GM19438 (cell line): ENCODE data around the gene TMEM42.

Source experiments
- ATAC-seq: cut with Tn5 transposase; IDR thresholded peaks from one replicate; pipeline ENCODE4 v1.9.1; 2021; ENCODE audit warnings: low read depth; ENCODE audit not compliant: unreplicated experiment

The TMEM42 gene

GRCh38 chr3:44870375-44871061 is 8.8 kb downstream of the TMEM42 start:
- no peak for ATAC-seq

GRCh38 chr3:44874308-44874707 is 12.6 kb downstream of the TMEM42 start, which contains the start of gene TGM4:
TSS of gene TGM4 (plus strand) at chr3:44874608. CDS start at chr3:44874679, 71 bp downstream.
- ATAC-seq = no peak

GRCh38 chr3:44875596-44875995 is 13.9 kb downstream of the TMEM42 start:
- ATAC-seq = no peak

- ATAC-seq = no peak
These were observed 15.6 kb downstream of the TMEM42 start for GRCh38 chr3:44877333-44877732.

DNA sequence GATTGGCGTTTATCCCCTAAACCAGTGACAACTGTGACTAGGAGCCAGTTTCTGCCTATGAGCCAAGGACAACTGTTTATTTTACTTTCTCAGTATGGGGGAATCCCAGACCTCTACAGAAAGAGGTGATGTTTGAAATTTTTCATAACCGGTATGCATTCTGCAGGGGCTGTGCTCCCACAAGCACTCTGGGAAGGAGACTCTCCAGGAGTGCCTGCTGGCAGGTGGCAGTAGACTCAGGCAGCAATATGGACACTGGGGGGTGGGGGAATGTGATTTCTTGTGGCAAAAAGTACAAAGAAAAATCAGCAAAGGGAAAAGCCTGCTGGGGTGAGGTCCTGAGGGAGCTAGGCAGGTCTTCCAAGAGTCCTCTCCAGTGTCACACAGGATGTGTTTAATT is 18.6 kb downstream of the TMEM42 start:
- ATAC-seq = no peak

GRCh38 chr3:44883213-44883955 is 21.7 kb downstream of the TMEM42 start:
- no peak for ATAC-seq

- no peak for ATAC-seq
These were observed 22.3 kb downstream of the TMEM42 start for GRCh38 chr3:44883999-44884431.

GRCh38 chr3:44885618-44886017 is 23.9 kb downstream of the TMEM42 start:
- ATAC-seq = no peak

- ATAC-seq = no peak
These were observed 24.8 kb downstream of the TMEM42 start for GRCh38 chr3:44886561-44886960.

DNA sequence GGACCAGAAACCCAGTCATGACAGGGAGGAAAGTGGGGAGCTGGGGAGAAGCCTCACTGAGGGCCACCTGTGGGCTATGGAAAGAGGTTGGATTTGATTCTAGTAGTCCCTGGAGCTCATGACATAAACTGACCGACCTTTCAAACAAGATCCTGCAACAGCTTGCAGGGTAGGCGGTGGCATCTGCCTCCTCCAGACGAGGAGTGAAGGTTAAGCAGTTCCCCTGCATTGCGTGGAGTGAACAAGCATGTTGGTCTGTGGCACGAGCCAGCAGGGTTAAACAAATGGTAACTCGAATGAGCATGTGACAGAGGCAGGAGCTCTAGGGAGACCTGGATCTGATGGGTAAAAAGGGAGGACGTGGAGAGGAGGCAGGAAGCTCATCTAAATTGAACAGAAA is 25.4 kb downstream of the TMEM42 start:
- no peak for ATAC-seq

DNA sequence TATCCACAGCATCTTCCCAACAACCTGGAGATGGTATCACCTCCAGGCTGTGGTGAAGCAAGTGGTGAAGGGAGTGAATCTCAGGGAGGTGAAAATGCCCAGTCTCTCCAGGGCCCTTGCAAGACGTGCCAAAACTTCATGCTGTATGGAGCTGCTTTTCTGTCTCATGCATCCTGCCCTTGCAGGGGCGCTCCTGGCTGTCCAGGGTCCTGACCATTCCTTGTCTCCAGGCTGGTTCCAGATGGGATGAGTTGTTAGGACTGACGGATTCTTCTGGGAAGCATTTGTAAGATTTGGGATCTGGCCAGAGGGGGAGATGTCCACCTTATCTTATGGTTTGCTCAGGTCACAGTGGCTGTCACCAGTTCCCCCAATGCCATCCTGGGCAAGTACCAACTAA is 28.5 kb downstream of the TMEM42 start:
- no peak for ATAC-seq

GRCh38 chr3:44890852-44891251 is 29.1 kb downstream of the TMEM42 start:
- no peak for ATAC-seq

- ATAC-seq = no peak
These were observed 31.0 kb downstream of the TMEM42 start for GRCh38 chr3:44892689-44893088.

- no peak for ATAC-seq
These were observed 31.4 kb downstream of the TMEM42 start for GRCh38 chr3:44893097-44893496.

GRCh38 chr3:44894485-44894884 is 32.8 kb downstream of the TMEM42 start:
- no peak for ATAC-seq

DNA sequence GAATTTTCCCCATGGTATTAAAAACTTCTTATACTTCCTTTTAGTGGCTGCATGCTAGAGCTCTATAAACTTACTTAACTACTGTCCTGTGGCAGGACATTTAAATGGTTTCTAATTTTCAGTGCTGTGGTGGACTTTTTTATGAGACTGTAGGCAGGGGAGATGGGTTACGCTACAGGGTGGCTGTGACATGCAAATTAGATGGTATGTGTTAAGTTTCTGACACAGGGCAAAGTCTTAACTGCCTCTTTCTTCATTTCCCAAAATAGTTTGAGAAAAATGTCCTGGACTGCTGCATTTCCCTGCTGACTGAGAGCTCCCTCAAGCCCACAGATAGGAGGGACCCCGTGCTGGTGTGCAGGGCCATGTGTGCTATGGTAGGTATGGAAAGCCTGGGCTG is 34.7 kb downstream of the TMEM42 start:
- ATAC-seq = no peak

- ATAC-seq = no peak
These were observed 38.1 kb downstream of the TMEM42 start for GRCh38 chr3:44899683-44900367.

DNA sequence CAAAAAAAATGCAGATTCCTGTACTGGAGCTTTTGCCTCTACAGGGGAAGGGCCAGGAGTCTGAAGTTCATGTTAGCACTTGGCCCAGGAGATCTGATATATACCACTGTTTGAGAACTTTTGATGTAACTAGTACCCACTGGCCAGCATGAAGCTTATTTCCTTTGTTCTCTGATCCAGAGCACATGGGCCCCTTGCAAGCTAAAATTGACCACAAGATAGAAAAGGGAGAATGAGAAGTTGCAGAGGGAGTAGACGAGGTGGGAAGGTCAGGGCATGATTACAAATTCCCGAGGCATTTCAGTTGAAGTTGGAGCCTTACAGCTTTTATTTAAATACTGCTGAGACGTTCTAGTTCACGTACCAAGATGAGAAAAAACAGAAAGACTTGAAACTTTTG is 40.9 kb downstream of the TMEM42 start:
- ATAC-seq = no peak

- ATAC-seq = no peak
These were observed 41.6 kb downstream of the TMEM42 start for GRCh38 chr3:44903314-44903713.

DNA sequence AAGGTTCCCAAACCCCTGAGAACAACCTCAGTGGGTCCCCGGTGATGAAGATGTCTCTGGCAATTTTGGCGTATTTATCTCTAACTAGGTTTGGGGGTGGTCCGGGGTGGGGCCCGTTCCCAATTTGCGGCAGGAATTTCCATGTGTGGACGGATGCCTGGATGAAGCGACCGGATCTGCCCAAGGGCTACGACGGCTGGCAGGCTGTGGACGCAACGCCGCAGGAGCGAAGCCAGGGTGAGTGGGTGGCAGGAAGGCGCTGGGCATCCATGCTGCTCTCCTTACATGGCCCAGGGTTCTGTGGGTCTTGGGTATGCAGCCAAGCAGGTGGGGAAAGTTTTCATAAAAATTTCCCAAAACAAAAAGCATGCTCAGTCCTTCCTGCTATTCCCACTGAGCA is 42.0 kb downstream of the TMEM42 start:
- ATAC-seq = no peak

DNA sequence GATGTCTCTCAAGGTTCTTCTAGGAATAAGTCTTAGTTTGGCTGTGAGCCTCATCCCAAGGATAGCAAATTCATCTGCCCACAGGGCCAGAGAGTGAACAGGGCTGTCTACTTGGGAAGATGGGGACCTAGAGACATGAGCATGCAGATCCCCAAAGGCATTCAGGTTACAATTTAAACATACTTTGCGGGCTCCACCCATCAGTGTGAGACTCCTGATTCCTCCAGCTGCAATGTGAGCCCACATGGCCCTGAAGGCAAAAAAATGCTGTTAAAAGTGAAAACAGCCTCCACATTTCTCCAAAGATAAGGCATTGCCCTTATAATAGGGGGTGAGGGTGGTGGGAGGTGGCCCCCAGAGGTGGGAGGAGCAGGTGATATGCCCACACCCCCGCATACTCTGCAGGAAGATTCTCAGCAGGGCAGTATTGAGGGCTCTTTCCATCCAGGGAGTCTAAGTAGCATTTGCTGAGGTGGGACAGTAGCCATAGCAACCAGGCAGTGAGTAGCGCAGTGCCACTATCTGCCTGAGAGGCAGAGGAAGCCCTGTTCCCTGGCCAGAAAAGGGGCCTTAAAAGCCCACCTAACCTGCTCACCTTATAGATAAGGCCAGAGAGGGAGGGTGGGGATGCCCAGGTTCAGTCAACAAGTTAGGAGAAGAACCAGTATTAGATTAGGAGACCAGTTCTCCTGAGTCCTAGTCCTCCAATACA is 43.9 kb downstream of the TMEM42 start:
- no peak for ATAC-seq
